GM19372 (cell line): ENCODE results near the gene SLC22A5.
"Not testable (repeated sequence)": the region's sequence is repeated elsewhere in the genome, so short reads cannot be mapped to it uniquely, and the experiment has no call there.

ENCODE experiments used
- ATAC-seq: cut with Tn5 transposase; IDR thresholded peaks from one replicate; pipeline ENCODE4 v1.9.1; 2021; ENCODE audit warnings: mild to moderate bottlenecking, low read depth, moderate library complexity; ENCODE audit not compliant: unreplicated experiment

SLC22A5 gene

DNA sequence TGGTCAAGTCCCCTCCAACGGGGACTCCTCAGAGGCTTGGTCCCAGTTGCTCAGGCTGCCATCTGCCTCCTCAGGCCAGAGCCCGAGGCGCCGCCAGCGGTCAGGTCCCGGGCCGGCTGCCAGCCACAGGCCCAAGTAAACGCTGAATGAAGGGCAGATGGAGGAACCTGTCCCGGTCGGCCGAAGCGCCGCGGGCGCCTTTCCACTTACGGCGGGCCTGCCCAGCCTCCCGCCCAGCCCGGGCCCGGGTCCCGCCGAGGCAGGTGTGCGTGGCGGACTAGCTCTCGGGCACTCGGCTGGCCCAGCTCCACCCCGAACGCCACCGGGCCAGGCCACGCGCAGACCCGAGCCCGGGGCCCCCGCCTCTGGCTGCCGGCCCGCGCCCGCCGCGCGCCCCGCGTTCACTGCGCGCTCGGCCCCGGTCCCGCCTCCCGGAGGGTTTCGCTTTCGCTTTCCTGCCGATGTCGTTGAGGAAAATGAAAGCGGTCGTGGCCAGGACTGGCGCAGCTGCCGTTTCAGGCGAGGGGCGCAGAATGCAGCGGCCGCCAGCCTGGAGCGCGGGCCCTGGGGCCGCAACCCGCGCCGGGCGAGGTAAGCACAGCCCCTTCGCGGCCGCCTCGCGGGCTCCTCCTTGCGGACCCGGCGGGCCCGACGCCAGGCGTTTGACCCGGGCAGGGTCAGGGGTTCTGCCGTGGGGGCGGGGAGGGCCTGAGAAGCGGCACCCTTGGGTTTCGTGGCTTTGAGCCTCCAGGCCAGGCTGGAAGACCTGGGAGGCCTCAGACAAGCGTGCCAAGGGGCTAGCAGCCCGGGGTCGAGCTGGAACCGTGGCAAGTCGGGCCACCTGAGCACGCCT lies 41.2 kb downstream of the SLC22A5 start:
- peak; percentile 61 for ATAC-seq

DNA sequence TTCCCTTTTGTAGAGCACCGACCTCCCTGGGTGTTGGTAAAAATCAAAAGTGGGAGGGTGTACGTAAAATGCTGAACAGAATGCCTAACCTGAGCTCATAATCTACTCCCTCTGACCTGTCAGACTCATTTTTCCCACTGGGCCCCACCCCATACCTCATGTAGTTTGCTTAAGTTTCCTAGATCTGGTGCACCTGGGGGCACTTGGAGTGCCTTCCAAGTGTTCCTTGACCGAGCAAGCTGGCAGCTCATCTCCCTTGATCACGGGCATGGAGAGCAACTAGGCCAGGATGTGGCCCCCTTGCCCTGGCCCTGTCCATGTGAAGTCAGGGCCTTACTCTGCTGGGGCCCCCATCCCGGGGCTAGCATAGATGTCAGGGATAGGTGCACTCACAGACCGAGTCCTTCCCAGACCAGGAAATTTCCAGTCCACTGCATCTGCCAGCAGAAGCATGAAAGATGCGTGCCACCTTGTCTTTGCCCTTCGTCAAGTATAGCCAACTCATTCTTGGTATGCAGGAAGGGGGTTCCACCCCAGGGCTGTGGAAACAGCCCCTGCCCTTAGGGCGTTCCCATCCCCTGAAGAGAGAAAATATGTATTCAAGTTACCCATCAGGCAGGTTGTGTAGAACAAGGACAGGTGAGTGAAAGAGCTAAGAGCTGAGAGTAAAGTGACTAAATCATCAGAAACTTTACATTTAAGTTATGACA lies 41.9 kb downstream of the SLC22A5 start:
- ATAC-seq: no peak

DNA sequence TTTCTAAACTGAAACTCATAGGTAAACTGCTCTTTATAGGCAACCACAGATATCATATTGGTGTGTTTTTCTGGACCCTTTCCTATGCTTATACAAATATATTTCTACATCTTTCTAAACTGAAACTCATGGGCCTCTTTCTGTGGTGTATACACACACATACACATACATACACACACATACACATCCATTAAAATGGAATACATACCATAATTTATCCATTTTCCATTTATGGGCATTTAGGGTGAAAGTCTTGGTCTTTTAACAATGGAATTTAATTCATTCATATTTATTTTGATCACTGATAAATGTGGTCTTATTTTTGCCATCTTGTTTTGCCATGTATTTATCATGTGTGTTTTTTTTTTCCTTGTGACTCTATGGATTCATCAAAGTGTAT lies 44.1 kb downstream of the SLC22A5 start:
- ATAC-seq: no peak

DNA sequence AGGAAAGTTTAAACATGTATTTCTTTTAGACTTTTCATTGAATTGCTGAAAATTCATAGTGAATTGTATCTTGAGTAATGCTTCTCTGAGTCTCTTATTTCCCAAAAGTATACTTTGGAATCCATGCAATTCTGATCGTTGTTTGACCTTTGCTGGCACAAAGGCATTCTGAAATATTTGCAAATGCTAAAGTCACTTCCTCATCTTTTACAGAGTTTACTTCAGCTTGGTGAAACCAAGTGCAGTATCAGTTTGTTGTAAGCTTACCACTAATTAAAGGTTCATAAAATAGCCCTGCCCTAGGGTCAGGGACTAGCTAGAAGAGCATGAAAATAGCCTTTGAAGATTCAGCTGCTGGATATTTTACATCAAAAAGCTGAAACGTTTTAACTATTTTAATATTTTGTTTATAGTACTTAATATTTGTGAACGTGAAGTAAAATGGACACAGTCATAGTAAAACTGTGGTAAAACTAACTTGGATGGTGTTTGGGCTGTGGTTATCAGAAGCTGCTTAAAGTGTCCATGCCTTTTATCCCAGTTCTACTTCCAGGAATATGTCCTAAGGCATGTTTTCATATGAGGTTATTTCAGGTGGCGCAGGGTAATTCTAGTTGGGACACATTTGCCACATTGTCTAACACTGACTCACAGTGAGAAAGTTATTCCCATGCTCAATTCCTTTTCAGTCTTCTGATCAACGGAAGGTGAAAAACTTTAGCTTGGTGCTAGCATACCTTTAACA lies 45.3 kb downstream of the SLC22A5 start:
- ATAC-seq: no peak

DNA sequence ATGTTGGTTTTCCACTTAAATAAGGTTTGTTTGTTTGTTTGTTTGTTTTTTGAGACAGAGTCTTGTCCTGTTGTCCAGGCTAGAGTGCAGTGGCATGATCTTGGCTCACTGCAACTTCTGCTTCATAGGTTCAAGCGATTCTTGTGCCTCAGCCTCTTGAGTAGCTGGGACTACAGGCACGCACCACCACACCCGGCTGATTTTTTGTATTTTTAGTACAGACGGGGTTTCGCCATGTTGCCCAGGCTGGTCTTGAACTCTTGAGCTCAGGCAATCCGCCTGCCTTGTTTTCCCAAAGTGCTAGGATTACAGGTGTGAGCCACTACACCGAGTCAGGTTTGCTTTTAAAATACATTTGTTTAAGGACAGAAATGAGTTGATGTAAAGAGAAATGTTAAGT lies 46.0 kb downstream of the SLC22A5 start:
- not testable (repeated sequence) for ATAC-seq

DNA sequence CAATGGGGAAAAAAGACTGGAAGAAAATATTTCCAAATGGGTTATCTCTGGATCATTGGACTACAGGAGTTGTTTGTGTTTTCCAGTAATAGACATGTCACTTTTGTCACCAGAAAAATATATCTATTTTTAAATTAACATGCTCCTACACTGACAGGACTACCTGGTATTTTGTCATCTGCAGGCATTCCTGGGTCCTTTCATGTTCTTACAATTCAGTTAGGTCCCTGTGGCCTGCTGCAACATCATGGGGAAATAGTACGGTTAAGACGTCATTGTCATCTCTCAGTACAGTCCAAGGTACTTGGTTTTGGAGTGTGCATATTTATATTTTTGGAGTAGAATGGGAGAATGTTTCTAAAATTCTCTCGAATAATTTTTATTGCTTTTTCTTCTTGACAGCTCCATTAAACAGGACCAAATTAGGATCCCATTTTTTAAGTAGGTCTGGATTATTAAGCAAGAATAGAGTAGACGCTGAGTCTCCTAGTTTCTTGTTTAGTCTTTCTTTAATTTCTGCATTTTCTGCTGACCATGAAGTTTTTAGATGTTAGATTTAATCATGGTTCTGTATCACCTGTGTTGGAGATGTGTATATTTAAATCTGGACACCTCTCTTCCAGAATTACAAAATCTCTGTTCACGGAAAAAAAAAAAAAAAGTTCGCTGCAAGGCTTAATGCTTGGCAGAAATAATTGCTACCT lies 46.9 kb downstream of the SLC22A5 start:
- ATAC-seq: no peak

DNA sequence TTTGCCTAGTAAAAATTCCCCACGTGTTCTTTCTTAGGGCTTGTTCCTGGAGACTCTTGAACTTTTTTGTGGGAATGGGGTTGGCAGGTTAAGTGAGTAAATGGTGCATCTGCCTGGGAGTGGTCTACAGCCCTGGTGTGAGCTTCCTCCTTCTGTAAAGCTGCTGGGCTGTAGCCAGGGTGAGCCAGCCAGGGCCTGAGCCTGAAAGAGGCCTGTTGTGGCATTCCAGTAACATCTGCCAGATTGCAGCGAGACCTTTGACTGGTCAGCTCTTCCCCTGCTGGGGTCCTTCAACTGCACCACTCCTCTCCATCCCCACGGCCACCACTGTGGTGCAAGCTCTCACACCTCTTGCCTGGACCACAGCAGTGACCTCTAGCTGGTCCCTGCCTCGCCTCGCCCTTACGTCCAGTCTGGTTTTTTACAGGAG lies 47.5 kb downstream of the SLC22A5 start:
- no peak for ATAC-seq

DNA sequence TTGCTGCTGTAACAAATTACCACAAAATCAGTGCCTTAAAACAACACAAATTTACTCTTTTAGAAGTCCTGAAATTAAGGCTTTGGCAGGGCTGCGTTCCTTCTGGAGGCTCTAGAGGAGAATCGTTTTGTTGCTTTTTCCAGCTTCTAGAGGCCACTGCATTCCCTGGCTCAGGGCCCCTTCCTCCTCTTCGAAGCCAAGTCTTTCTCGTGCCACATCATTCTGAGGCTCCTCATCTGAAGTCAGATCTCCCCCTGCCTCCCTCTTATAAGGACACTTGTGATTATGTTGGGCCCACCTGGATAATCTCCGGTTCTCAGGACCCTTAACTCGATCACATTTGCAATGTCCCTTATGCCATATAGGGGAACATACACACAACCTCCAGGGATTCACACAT lies 48.0 kb downstream of the SLC22A5 start:
- ATAC-seq: no peak

DNA sequence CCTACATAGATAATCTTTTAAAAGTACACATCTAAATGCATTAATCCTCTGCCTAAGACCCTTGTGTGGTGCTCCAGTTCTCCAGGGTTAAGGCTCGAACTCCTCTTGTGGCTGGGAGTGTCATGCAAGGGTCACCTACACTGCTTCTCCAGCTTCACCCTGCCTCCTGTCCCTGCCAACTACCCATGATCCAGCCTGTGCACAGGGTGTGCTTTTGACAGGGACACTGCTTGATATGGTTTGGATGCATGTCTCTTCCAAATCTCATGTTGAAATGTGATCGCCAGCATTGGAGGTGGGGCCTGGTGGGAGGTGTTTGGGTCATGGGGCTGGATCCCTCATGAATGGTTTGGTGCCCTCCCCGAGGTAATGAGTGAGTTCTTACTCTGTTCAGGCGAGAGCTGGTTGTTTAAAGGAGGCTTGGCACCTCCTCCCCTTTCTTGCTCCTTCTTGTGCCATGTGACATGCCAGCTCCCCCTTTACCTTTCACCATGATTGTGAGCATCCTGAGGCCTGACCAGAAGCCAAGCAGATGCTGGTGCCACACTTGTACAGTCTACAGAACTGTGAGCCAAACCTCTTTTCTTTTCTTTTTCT lies 48.5 kb downstream of the SLC22A5 start:
- ATAC-seq: no peak

DNA sequence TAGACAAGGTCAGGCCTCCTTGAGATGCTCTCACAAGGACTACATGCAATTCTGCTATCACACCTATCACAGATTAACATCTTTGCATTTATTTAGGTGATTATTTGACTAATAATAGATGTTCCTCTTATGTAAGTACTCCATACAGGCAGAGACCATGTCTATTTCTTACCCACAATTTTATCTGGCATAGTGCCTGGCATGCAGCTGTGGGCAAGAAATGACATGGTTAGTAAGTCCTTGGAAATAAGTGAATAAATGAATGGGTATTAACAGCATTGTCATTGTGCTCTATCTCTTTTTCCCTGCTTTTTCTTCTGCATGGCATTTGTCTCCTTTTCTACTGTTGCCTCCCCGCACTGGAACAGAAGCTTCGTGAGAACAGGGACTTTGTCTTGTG lies 49.4 kb downstream of the SLC22A5 start:
- ATAC-seq: no peak

DNA sequence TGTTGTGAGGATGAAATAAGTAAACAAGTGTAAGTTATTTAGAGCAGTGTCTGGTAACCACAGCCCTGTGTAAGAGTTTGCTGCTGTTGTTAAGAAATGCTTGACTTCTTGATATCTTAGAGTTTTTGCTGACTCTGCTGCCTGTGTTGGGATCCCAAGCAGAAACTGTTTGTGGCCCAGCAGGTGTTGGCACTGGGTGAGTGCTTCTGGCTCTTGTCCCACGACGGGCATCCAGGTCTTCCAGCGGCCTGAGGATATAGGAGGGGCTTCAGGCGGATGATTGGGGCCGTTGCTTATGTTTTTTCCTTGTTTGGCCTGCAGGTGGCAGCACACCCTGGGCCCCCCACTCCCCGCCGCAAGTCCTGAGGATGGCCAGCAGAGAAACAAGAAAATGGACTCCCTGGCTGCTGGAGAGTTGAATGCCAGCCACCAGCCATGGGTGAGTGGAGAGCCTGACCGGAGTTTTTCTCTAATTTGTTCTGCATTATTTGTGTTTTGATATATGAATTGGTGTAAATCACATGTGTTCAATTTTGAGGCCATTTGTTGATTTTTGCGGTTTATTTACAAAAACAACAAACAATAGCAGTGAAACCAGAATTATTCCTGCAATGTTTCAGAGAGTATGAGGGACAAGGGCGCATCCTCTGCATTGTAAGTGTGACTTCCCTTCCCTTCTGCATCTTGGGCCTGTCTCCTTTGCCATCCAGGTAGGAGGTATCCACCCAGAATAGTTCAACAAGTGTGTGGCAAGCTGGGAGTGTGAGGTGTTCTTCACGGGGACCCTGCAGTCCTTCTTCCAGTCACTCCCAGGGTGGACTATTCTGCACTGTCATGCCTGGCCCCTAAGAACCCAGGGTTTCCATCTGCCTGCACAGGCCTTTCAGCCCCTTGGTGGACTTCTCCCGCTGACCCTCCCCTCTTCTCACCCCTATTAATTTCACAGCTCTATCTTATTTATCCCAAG lies 50.3 kb downstream of the SLC22A5 start:
- ATAC-seq: no peak

DNA sequence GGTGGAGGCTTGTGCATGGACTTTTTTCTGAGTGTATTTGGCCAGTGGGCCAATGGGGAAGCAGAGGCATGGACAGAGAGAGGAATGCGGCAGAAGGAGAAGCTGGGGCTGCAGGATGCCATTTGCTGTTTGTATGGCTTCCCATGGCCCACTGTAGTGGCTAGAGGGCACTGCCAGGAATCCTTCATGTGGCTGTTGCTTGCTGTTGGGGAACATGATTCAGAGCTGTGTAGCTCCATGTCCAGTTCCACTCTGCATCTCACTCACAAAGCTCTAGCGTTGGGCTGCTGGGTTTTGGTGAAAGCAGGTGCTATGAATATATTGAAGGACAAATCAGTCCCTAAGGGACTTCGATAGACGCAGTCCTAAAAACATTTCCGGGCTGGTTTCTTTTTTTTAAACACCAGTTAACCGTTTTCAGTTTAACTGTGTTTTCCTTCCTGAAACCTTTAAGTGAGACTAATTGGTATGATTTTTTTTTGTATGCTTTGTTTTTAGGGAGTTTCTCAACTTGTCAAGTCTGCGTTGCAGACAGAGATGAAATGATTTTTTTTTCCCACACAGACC lies 51.3 kb downstream of the SLC22A5 start:
- ATAC-seq: no peak

DNA sequence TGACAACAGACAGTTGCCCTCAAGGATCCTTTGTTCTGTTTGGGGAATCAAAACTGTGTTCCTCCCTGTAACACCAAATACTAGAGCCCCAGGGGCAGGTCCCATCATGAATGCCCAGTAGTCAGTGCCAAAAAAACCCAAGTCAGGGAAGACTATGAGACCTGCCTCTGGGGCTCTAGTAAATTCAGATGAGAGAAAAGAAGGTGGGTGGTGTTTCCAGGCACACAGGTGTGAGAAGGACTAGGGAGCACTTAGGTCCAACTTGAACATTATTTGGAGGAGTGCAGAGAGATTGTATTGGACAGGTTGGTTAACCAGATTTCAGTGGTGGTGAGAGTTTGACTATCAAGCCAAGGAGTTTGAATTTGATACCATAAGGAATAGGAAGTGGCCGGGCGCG lies 52.0 kb downstream of the SLC22A5 start:
- no peak for ATAC-seq

DNA sequence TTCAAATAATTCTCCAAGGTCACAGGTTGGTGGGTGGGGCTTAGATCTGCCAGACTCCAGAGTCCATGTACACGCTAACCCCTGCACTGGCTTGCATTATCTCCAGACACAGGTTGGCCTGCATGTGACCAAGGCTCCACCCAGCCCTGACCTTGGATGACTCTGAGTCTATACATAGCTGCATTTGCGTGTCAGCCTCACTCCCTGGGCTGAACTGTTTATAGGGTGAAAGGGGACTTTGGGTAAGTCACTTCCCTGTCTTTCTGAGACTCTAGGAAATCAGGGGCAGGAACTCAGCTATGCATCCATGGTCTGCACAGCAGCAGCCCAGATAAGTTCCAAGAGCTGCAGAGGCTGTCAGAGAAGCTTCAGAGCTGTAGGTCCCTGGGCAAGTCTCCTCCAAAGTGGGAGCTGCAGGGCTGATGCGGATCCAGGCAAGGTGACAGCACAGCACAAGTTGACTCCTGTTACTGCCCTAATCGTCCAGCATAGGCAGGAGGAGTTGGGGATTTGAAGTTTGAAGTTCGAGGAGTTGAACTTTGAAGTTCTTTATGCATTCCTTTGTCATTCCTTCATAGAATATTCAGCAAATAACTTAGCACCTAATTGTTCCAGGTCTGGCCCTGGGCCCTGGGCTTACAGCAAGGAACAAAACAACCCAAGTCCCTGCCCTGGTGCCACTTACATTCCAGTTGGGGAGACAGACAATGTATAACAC lies 53.4 kb downstream of the SLC22A5 start:
- peak; percentile 39 for ATAC-seq

DNA sequence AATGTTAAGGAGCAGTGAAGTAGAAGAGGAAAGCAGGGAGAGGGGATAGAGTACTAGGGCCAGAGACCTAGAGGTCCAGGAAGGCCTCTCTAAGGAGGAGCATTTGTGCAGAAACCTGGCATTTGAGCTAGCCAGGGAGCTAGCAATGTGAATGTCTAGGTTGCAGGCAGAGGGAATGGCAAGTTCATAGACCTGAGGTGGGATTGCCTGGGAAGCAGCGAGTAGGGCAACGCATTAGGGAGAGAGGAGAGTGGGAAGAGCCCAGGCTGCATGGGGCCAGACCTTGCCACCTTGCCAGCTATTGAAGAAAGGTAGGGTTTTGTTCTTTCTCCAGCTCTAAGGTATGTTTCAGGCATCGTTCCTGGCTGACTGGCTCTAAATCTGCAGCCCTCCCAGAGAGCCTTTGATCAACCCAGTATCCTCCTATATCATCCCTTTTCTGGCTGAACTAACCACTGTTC lies 54.0 kb downstream of the SLC22A5 start:
- ATAC-seq: no peak

DNA sequence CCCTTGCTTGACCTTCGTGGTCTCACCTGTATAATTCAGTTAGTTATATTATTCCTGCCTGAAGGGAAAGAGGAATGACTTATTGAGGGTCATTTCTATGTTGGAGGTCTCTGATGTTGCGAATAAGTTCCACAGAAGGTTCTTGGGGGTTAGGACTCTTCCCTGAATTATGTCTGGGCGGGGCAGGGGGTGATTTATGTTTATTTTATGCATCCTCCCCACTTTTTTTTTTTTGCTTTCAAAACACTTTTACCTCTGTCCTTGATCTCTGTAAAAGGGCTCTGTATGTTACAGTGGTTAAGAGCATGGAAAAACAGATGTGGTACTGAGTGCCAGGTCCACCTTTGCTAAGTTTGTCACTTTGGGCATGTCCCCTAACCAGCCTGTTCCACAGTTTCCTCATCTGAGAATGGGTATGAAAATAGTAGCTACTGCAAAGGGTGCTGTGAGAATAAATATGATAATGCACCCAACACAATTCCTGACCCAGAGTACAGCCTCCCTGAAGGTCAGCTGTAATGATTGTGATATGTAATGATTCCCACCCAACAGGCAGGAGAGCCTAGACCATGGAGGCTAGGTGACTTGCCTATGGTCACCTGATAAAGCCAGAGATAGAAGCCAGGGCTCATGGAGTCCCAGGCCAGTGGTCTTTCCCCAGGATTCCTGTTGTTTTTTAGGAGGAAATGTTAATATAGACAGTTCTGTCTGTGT lies 54.8 kb downstream of the SLC22A5 start:
- ATAC-seq: no peak
